ENCODE measurements around the gene ATP1B3.

Gene ATP1B3

GRCh38 chr3:141949399-141949798 is 73.0 kb downstream of the ATP1B3 start:
- H3K4me3 ChIP-seq (ENCODE audit: low read depth, low read length): no peak overlapping the region
- no peak for DNase-seq (ENCODE audit: low read depth)
- no peak for TF ChIP-seq CTCF (IDR thresholded peaks at IDR 0.05; ENCODE audit: insufficient read depth, low read depth, low read length, missing control alignments)

GRCh38 chr3:141949972-141950371 is 73.5 kb downstream of the ATP1B3 start:
- DNase-seq (ENCODE audit: low read depth): no peak
- no peak overlapping the region for H3K4me3 ChIP-seq (ENCODE audit: low read depth, low read length)
- no peak for TF ChIP-seq CTCF (IDR thresholded peaks at IDR 0.05; ENCODE audit: insufficient read depth, low read depth, low read length, missing control alignments)

GRCh38 chr3:141950572-141951493 is 74.4 kb downstream of the ATP1B3 start:
- no peak overlapping the region for H3K4me3 ChIP-seq (ENCODE audit: low read depth, low read length)
- DNase-seq (ENCODE audit: low read depth): no peak
- no peak for TF ChIP-seq CTCF (IDR thresholded peaks at IDR 0.05; ENCODE audit: insufficient read depth, low read depth, low read length, missing control alignments)

GRCh38 chr3:141952611-141953010 is 76.2 kb downstream of the ATP1B3 start:
- no peak for DNase-seq (ENCODE audit: low read depth)
- TF ChIP-seq CTCF (IDR thresholded peaks at IDR 0.05; ENCODE audit: insufficient read depth, low read depth, low read length, missing control alignments): no peak
- no peak overlapping the region for H3K4me3 ChIP-seq (ENCODE audit: low read depth, low read length)

- H3K4me3 ChIP-seq (ENCODE audit: low read depth, low read length): no peak overlapping the region
- no peak for TF ChIP-seq CTCF (IDR thresholded peaks at IDR 0.05; ENCODE audit: insufficient read depth, low read depth, low read length, missing control alignments)
- DNase-seq (ENCODE audit: low read depth): no peak
These were observed 78.7 kb downstream of the ATP1B3 start for GRCh38 chr3:141955175-141955574.

GRCh38 chr3:141959589-141960554 is 83.4 kb downstream of the ATP1B3 start:
- TF ChIP-seq CTCF (IDR thresholded peaks at IDR 0.05; ENCODE audit: insufficient read depth, low read depth, low read length, missing control alignments): no peak
- H3K4me3 ChIP-seq (ENCODE audit: low read depth, low read length): no peak overlapping the region
- DNase-seq (ENCODE audit: low read depth): no peak
